Esophagus squamous epithelium (tissue), 5 donors: ENCODE measurements around the gene PDZRN4. TPM values are rescaled to one million over a fixed set of nuclear protein-coding genes. Genes with fewer than 3 reads are reported as not detected.

Experiments used
- DNase-seq: peaks from one replicate; lab custom pipeline; 2025; lab: John Stamatoyannopoulos, UW
- H3K27ac ChIP-seq, 4 donors: fragments of 200-600 bp; sonication (generic); one replicate each; pipeline ENCODE4 v1.5.1; 2016 to 2019; ENCODE audit warnings: mild to moderate bottlenecking in 1 of 4
- H3K27me3 ChIP-seq, 4 donors: fragments of 200-600 bp; sonication (generic); 1 replicate in 3 of 4; 2 replicates in 1 of 4; pipeline versions ENCODE4 v1.5.1 to v1.6.0; 2017 to 2021; ENCODE audit warnings: antibody characterized with exemption in 1 of 4
- H3K36me3 ChIP-seq, 3 donors: fragments of 200-600 bp; sonication (generic); one replicate each; pipeline ENCODE4 v1.5.1; 2016 to 2019
- H3K4me1 ChIP-seq, 3 donors: fragments of 200-600 bp; sonication (generic); one replicate each; pipeline ENCODE4 v1.5.1; 2017 to 2019
- H3K4me3 ChIP-seq, 4 donors: fragments of 200-600 bp; sonication (generic); 1 replicate in 3 of 4; 2 replicates in 1 of 4; pipeline ENCODE4 v1.5.1; 2016 to 2019; ENCODE audit warnings: mild to moderate bottlenecking in 2 of 4, moderate library complexity in 1 of 4
- H3K9me3 ChIP-seq, 3 donors: fragments of 200-600 bp; sonication (generic); one replicate each; pipeline ENCODE4 v1.5.1; 2016 to 2019
- CTCF ChIP-seq, 6 experiments: fragments of 450-650 bp in 4 of 6; fragments of 200-600 bp in 2 of 6; sonication (generic) in 2 of 6; IDR thresholded peaks; one replicate each; pipeline ENCODE4 v1.5.1; 2016 to 2019; ENCODE audit warnings: antibody characterized with exemption in 6 of 6, mild to moderate bottlenecking in 4 of 6, moderate library complexity in 4 of 6
- POLR2A ChIP-seq, 4 donors: fragments of 450-650 bp; IDR thresholded peaks; one replicate each; pipeline ENCODE4 v1.6.1; 2017; ENCODE audit warnings: antibody characterized with exemption in 4 of 4, mild to moderate bottlenecking in 4 of 4, moderate library complexity in 3 of 4
- WGBS, 2 donors: methylation state at CpG; one replicate each; pipeline ENCODE4 v1.1.5; 2018; 5-methylcytosine and 5-hydroxymethylcytosine counted together
- intact Hi-C: fragments of 100-400 bp; cut with DNase I; formaldehyde crosslinking; loops from one replicate; pipeline ENCODE4 v1.15.0; 2022
- total RNA-seq, 4 donors: library from RNA; depleted of rRNA; stranded (reverse); fragments of >200 nt; gene quantifications; one replicate each; pipeline ENCODE4 v1.1.0, GENCODE V29; 2016
- donor health status: DM: yes; HTN: yes; CAD: no.

Gene PDZRN4
- total RNA-seq, 4 donors from 2014 or later, result 0.31 to 22.5 (median 2.1) TPM

- Histone ChIP-seq H3K9me3 (no peaks in the 10 kb centered on the region), H3K27ac (no peak overlapping the region), H3K27me3 (no peaks in the 10 kb centered on the region), H3K4me1 (no peaks in the 10 kb centered on the region), H3K36me3 (no peaks in the 10 kb centered on the region), H3K4me3 (no peak overlapping the region)
- intact Hi-C loops, result no loop called here
- 79 to 98% methylated on average over 2 of the region's 2 CpGs for WGBS, 2 donors
- no peak for TF ChIP-seq POLR2A (IDR thresholded peaks at IDR 0.05)
- no peak for TF ChIP-seq CTCF (IDR thresholded peaks at IDR 0.05)
- no peak for DNase-seq
Observed at GRCh38 chr12:41566703-41567102, 378.6 kb downstream of the PDZRN4 start.

DNA sequence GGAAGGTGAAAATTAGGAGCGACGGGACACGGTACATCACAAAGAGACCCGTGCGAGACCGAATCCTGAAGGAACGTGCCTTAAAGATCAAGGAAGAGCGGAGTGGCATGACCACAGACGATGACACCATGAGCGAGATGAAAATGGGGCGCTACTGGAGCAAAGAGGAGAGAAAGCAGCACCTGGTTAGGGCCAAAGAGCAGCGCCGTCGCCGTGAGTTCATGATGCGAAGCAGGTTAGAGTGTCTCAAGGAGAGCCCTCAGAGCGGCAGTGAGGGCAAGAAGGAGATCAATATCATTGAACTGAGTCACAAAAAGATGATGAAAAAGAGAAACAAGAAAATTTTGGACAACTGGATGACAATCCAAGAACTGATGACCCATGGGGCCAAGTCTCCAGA, 385.3 kb downstream of the PDZRN4 start:
- no peaks in the 10 kb centered on the region for H3K9me3 ChIP-seq
- no peaks in the 10 kb centered on the region for H3K4me1 ChIP-seq
- H3K36me3 ChIP-seq, result no peaks in the 10 kb centered on the region
- no peaks in the 10 kb centered on the region for H3K27me3 ChIP-seq
- WGBS, 2 donors, result 91 to 93% methylated on average over 17 of the region's 17 CpGs
- TF ChIP-seq CTCF (IDR thresholded peaks at IDR 0.05) (no peak), POLR2A (IDR thresholded peaks at IDR 0.05) (no peak)
- no peak overlapping the region for H3K4me3 ChIP-seq
- intact Hi-C loops, result no loop called here
- DNase-seq, result no peak
- H3K27ac ChIP-seq, result no peak overlapping the region

DNA sequence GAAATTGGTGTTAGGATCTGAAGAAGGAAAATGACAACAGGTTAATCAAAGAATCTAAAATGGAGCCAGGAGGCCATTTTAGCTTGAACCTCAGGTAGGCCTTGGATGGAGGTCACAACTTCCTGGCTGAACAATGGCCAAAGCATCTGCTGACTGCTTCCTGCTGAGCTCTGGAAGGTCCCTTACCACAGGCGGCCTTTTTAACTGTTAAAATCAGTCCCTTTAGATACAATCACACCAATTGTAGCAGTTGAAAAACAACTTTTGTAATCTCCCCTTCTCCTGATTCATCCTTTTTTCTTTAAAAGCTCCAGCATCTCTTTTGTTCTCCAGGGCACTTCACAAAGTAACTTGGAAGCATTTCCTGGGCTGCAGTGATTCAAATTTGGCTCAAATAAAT, 388.8 kb downstream of the PDZRN4 start:
- DNase-seq, result no peak
- intact Hi-C loops, result no loop called here
- no peak for TF ChIP-seq POLR2A (IDR thresholded peaks at IDR 0.05)
- no peak for TF ChIP-seq CTCF (IDR thresholded peaks at IDR 0.05)
- Histone ChIP-seq H3K36me3 (no peaks in the 10 kb centered on the region), H3K9me3 (no peaks in the 10 kb centered on the region), H3K4me1 (no peaks in the 10 kb centered on the region), H3K27me3 (no peaks in the 10 kb centered on the region), H3K27ac (no peak overlapping the region), H3K4me3 (no peak overlapping the region)
- WGBS, 2 donors, result 64 to 73% methylated on average over 1 of the region's 1 CpG

DNA sequence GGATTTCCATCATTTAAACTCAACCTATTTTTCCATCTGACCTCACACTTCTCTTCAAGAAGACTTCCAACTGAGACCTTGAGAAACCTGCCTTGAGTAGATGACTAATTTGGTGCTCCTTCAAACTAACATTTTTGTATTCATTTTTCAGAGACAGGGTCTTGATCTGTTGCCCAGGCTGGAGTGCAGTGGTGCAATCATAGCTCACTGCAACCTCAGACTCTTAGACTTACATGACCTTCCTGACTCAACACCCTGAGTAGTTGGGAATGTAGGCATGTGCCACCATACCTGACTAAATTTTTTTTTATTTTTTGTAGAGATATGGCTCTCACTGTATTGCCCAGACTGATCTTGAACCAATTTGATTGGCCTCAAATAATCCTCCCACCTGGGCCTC, 389.9 kb downstream of the PDZRN4 start:
- Histone ChIP-seq H3K4me1 (no peaks in the 10 kb centered on the region), H3K36me3 (no peaks in the 10 kb centered on the region), H3K27me3 (no peaks in the 10 kb centered on the region), H3K4me3 (no peak overlapping the region), H3K9me3 (no peaks in the 10 kb centered on the region), H3K27ac (no peak overlapping the region)
- TF ChIP-seq POLR2A (IDR thresholded peaks at IDR 0.05), result no peak
- intact Hi-C loops, result no loop called here
- DNase-seq, result no peak

DNA sequence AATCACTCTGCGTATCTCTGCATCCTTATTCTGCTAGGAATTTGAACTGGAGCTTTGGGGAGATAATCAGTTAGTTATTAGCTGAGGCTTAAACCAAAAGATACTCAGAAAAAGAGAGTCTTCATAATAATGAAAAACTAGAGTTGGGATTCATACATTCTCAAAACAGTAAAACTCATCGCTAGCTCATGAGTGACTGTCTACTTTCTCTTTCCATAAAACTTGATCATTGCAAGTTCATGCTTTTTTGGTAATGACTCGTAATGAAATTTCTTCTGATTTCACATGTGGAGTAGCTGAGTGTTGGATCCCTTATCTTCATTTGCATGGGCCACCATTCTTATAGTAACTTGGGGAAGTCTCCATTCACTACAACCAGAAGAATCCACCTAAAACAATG, 397.7 kb downstream of the PDZRN4 start:
- H3K36me3 ChIP-seq, result no peaks in the 10 kb centered on the region
- no peak for TF ChIP-seq CTCF (IDR thresholded peaks at IDR 0.05)
- no peak for TF ChIP-seq POLR2A (IDR thresholded peaks at IDR 0.05)
- intact Hi-C loops, result no loop called here
- H3K9me3 ChIP-seq, result no peaks in the 10 kb centered on the region
- H3K27ac ChIP-seq, result no peak overlapping the region
- no peaks in the 10 kb centered on the region for H3K27me3 ChIP-seq
- no peak for DNase-seq
- H3K4me1 ChIP-seq, result no peaks in the 10 kb centered on the region
- 72 to 92% methylated on average over 3 of the region's 3 CpGs for WGBS, 2 donors
- no peak overlapping the region for H3K4me3 ChIP-seq

- 88 to 89% methylated on average over 1 of the region's 1 CpG for WGBS, 2 donors
- TF ChIP-seq CTCF (IDR thresholded peaks at IDR 0.05) (no peak), POLR2A (IDR thresholded peaks at IDR 0.05) (no peak)
- no peaks in the 10 kb centered on the region for H3K36me3 ChIP-seq
- no peaks in the 10 kb centered on the region for H3K4me1 ChIP-seq
- no peak overlapping the region for H3K27ac ChIP-seq
- no peaks in the 10 kb centered on the region for H3K27me3 ChIP-seq
- H3K9me3 ChIP-seq, result no peaks in the 10 kb centered on the region
- intact Hi-C loops, result no loop called here
- no peak for DNase-seq
- no peak overlapping the region for H3K4me3 ChIP-seq
Observed at GRCh38 chr12:41587574-41587973, 399.5 kb downstream of the PDZRN4 start.
